Transverse colon (tissue), 4 donors: ENCODE measurements around the gene NSD2. TPM values are rescaled to one million over a fixed set of nuclear protein-coding genes. Genes with fewer than 3 reads are reported as not detected.

Source experiments
- DNase-seq: peaks from one replicate; pipeline ENCODE4 v3.0.0-alpha.2; 2019
- H3K27ac ChIP-seq, 4 donors: fragments of 200-600 bp; sonication (generic); 2 replicates each; pipeline ENCODE4 v1.5.1; 2016 to 2018; ENCODE audit warnings: inconsistent platforms in 4 of 4
- H3K27me3 ChIP-seq: fragments of 200-600 bp; sonication (generic); 2 replicates; pipeline ENCODE4 v1.5.1; 2017; ENCODE audit warnings: inconsistent platforms
- H3K36me3 ChIP-seq, 4 donors: fragments of 200-600 bp; sonication (generic); 2 replicates each; pipeline ENCODE4 v1.5.1; 2017 to 2019; ENCODE audit warnings: inconsistent platforms in 4 of 4
- H3K4me1 ChIP-seq, 4 donors: fragments of 200-600 bp; sonication (generic); 2 replicates each; pipeline ENCODE4 v1.5.1; 2017 to 2020; ENCODE audit warnings: inconsistent platforms in 4 of 4
- H3K4me3 ChIP-seq, 4 donors: fragments of 200-600 bp; sonication (generic); 1 replicate in 1 of 4; 2 replicates in 3 of 4; pipeline versions ENCODE4 v1.5.1 to v1.6.1; 2017 to 2019; ENCODE audit warnings: inconsistent platforms in 4 of 4
- H3K9me3 ChIP-seq, 2 donors: fragments of 200-600 bp; sonication (generic); 2 replicates each; pipeline ENCODE4 v1.5.1; 2017 to 2019; ENCODE audit warnings: inconsistent platforms in 2 of 2
- CTCF ChIP-seq, 5 experiments: fragments of 200-600 bp in 3 of 5; fragments of 450-650 bp in 2 of 5; sonication (generic) in 3 of 5; IDR thresholded peaks; 1 replicate in 2 of 5; 2 replicates in 3 of 5; pipeline ENCODE4 v1.5.1; 2016 to 2017; ENCODE audit warnings: antibody characterized with exemption in 5 of 5, inconsistent platforms in 3 of 5, mild to moderate bottlenecking in 2 of 5, moderate library complexity in 1 of 5
- EP300 ChIP-seq: sonication (generic); formaldehyde crosslinking; IDR thresholded peaks from one replicate; pipeline ENCODE4 v1.6.1; 2017; ENCODE audit warnings: antibody characterized with exemption, low read depth
- POLR2A ChIP-seq: fragments of 450-650 bp; IDR thresholded peaks from one replicate; pipeline ENCODE4 v1.6.1; 2016; ENCODE audit warnings: antibody characterized with exemption, mild to moderate bottlenecking, moderate library complexity
- POLR2AphosphoS5 ChIP-seq, 3 donors: sonication (generic); formaldehyde crosslinking; IDR thresholded peaks; one replicate each; pipeline ENCODE4 v1.6.1; 2016; ENCODE audit warnings: antibody characterized with exemption in 3 of 3
- WGBS, 2 donors: methylation state at CpG; one replicate each; pipeline ENCODE4 v1.1.5; 2018; ENCODE audit warnings: low coverage in 1 of 2; 5-methylcytosine and 5-hydroxymethylcytosine counted together
- in situ Hi-C, 4 donors: fragments of 200-750 bp; cut with MboI; loops; one replicate each; pipeline versions ENCODE4 v1.15.0 to v1.15.1; 2017; ENCODE audit warnings: low sequenced_read_pairs in 3 of 4, low pct_ligation_motif_present in 1 of 4, low pct_unique_long_range_greater_than_20kb in 1 of 4
- intact Hi-C: fragments of 100-400 bp; cut with DNase I; formaldehyde crosslinking; loops from one replicate; pipeline ENCODE4 v1.15.1; 2023; ENCODE audit warnings: low total_unique reads
- total RNA-seq, 4 donors: library from RNA; depleted of rRNA; stranded (reverse); fragments of >200 nt; gene quantifications; one replicate each; pipeline ENCODE4 v1.1.0, GENCODE V29; 2016

Gene NSD2
- total RNA-seq, 4 donors from 2014 or later, result 78.4 to 591 (median 158) TPM

GRCh38 chr4:1938027-1938426, 66.8 kb downstream of the NSD2 start:
- H3K4me1 ChIP-seq, result no peaks in the 10 kb centered on the region
- H3K9me3 ChIP-seq, result no peaks in the 10 kb centered on the region
- H3K4me3 ChIP-seq, result no peak overlapping the region
- in situ Hi-C loops (no loop called here), intact Hi-C loops (no loop called here)
- no peak overlapping the region for H3K27ac ChIP-seq
- no peak for TF ChIP-seq EP300
- no peak for TF ChIP-seq POLR2AphosphoS5 (IDR thresholded peaks at IDR 0.05)
- no peak for TF ChIP-seq POLR2A
- no peak for TF ChIP-seq CTCF (IDR thresholded peaks at IDR 0.05)
- no peaks in the 10 kb centered on the region for H3K27me3 ChIP-seq
- no peak for DNase-seq
- WGBS, 2 donors, result 84 to 94% methylated on average over 5 to 8 of the region's 8 CpGs
- peaks cover 0 to 22% (median 8%) of the 10 kb centered on the region in 4 donors for H3K36me3 ChIP-seq

- Histone ChIP-seq H3K27ac (no peak overlapping the region), H3K9me3 (no peaks in the 10 kb centered on the region), H3K27me3 (no peaks in the 10 kb centered on the region), H3K4me3 (no peak overlapping the region), H3K36me3 (peaks cover 0 to 30% (median 11%) of the 10 kb centered on the region in 4 donors), H3K4me1 (no peaks in the 10 kb centered on the region)
- in situ Hi-C loops, result no loop called here
- WGBS, 2 donors, result 90 to 92% methylated on average over 7 to 11 of the region's 11 CpGs
- TF ChIP-seq CTCF (IDR thresholded peaks at IDR 0.05) (no peak), EP300 (no peak), POLR2AphosphoS5 (IDR thresholded peaks at IDR 0.05) (no peak), POLR2A (no peak)
- intact Hi-C loops, result no loop called here
- DNase-seq, result no peak
These were observed 68.7 kb downstream of the NSD2 start for GRCh38 chr4:1939664-1940509.

GRCh38 chr4:1940566-1940965, 69.4 kb downstream of the NSD2 start:
- Histone ChIP-seq H3K27me3 (no peaks in the 10 kb centered on the region), H3K36me3 (peaks cover 0 to 30% (median 10%) of the 10 kb centered on the region in 4 donors), H3K4me3 (no peak overlapping the region), H3K27ac (no peak overlapping the region), H3K9me3 (no peaks in the 10 kb centered on the region), H3K4me1 (no peaks in the 10 kb centered on the region)
- WGBS, 2 donors, result 91 to 100% methylated on average over 2 to 7 of the region's 7 CpGs
- TF ChIP-seq EP300, result no peak
- no peak for TF ChIP-seq POLR2A
- no peak for TF ChIP-seq POLR2AphosphoS5 (IDR thresholded peaks at IDR 0.05)
- TF ChIP-seq CTCF (IDR thresholded peaks at IDR 0.05), result no peak
- intact Hi-C loops, result no loop called here
- DNase-seq, result no peak
- in situ Hi-C loops, result no loop called here

- TF ChIP-seq POLR2A (no peak), POLR2AphosphoS5 (IDR thresholded peaks at IDR 0.05) (no peak), CTCF (IDR thresholded peaks at IDR 0.05) (no peak), EP300 (no peak)
- Histone ChIP-seq H3K27ac (no peak overlapping the region), H3K4me3 (no peak overlapping the region), H3K36me3 (peaks cover 0 to 30% (median 10%) of the 10 kb centered on the region in 4 donors), H3K9me3 (no peaks in the 10 kb centered on the region), H3K4me1 (no peaks in the 10 kb centered on the region), H3K27me3 (no peaks in the 10 kb centered on the region)
- no peak for DNase-seq
- in situ Hi-C loops (no loop called here), intact Hi-C loops (no loop called here)
- 92 to 96% methylated on average over 7 of the region's 7 CpGs for WGBS, 2 donors
These were observed 72.7 kb downstream of the NSD2 start for GRCh38 chr4:1943928-1944327.
